DOHH2 (cell line): ENCODE data around the gene ZNF273.

Experiments
- H3F3A ChIP-seq: fragments of 200-600 bp; sonication (generic), shearing (Covaris generic); 2 replicates; pipeline ENCODE4 v1.6.0; 2016; ENCODE audit warnings: antibody characterized with exemption, mild to moderate bottlenecking; ENCODE audit not compliant: control insufficient read depth, insufficient read depth
- H3K27ac ChIP-seq: fragments of 200-600 bp; sonication (generic); 2 replicates; pipeline ENCODE4 v1.5.1; 2014; ENCODE audit warnings: low read depth, mild to moderate bottlenecking, low read length, moderate library complexity
- H3K27me3 ChIP-seq: fragments of 200-600 bp; sonication (generic); 2 replicates; pipeline ENCODE4 v1.6.1; 2014; ENCODE audit warnings: mild to moderate bottlenecking, low read length, mixed read lengths; ENCODE audit not compliant: control insufficient read depth
- H3K36me3 ChIP-seq: fragments of 200-600 bp; sonication (generic); 2 replicates; pipeline ENCODE4 v1.6.1; 2014; ENCODE audit warnings: mild to moderate bottlenecking, low read length, moderate library complexity, mixed read lengths; ENCODE audit not compliant: control insufficient read depth
- H3K4me1 ChIP-seq: fragments of 200-600 bp; sonication (generic); 2 replicates; pipeline ENCODE4 v1.6.1; 2014; ENCODE audit warnings: mild to moderate bottlenecking, low read length, mixed read lengths; ENCODE audit not compliant: control insufficient read depth
- H3K4me2 ChIP-seq: fragments of 200-600 bp; sonication (generic); 2 replicates; pipeline ENCODE4 v1.6.0; 2014; ENCODE audit warnings: mild to moderate bottlenecking, low read length, moderate library complexity
- H3K4me3 ChIP-seq: fragments of 200-600 bp; sonication (generic); 2 replicates; pipeline ENCODE4 v1.5.1; 2014; ENCODE audit warnings: mild to moderate bottlenecking, low read length, mixed read lengths
- H3K79me2 ChIP-seq: fragments of 200-600 bp; sonication (generic); 2 replicates; pipeline ENCODE4 v1.6.1; 2014; ENCODE audit warnings: mild to moderate bottlenecking, low read length, mixed read lengths; ENCODE audit not compliant: control insufficient read depth
- H3K9me2 ChIP-seq: fragments of 200-600 bp; sonication (generic); replicated peaks from 2 replicates; pipeline ENCODE4 v1.6.1; 2014; ENCODE audit warnings: mild to moderate bottlenecking, low read length, mixed read lengths; ENCODE audit not compliant: control insufficient read depth
- H3K9me3 ChIP-seq: fragments of 200-600 bp; sonication (generic); 2 replicates; pipeline ENCODE4 v1.6.1; 2014; ENCODE audit warnings: antibody characterized with exemption, low read length, mixed read lengths; ENCODE audit not compliant: control insufficient read depth, insufficient read depth
- H4K20me1 ChIP-seq: fragments of 200-600 bp; sonication (generic); 2 replicates; pipeline ENCODE4 v1.6.0; 2014; ENCODE audit warnings: low read depth, mild to moderate bottlenecking, antibody characterized with exemption, low read length, moderate library complexity; ENCODE audit not compliant: control insufficient read depth, insufficient read depth
- EZH2phosphoT487 ChIP-seq: fragments of 200-600 bp; sonication (generic); IDR thresholded peaks from 2 replicates; pipeline ENCODE4 v1.6.1; 2017; ENCODE audit warnings: borderline replicate concordance, mild to moderate bottlenecking, antibody characterized with exemption, low read length, moderate library complexity, mixed read lengths
- TF ChIP-seq, protein P1 (sequence below): fragments of 200-600 bp; sonication (generic); IDR thresholded peaks from one replicate; pipeline ENCODE4 v1.5.1; 2014; ENCODE audit warnings: antibody characterized with exemption, mild to moderate bottlenecking, low read depth, low read length; ENCODE audit not compliant: poor library complexity, severe bottlenecking

The ZNF273 gene

DNA sequence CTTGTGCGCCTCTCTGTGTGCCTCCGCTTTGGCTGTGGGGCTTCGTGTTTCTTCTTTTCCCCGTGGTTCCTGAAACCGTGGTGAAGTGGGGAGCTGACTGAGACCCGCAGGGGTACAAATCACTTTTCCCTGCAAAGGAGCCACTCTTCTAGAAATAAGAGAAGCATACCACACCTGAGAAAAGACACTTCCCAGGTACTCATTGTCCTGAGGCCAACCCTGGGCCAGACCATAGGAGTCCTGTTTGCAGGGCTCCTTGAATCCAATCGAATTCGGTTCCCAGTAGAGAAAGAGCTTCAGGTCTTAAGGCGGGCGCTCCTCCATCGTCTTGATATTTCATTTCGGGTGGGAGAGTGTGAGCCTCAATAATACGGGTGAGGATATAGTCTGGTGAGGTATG, 32.4 kb upstream of the ZNF273 start:
- Histone ChIP-seq H3K9me2 (no peaks in the 10 kb centered on the region; the same call in 1 of the 2 replicates), H3K4me1 (no peaks in the 10 kb centered on the region), H3K79me2 (no peaks in the 10 kb centered on the region), H3K9me3 (peaks cover 18% of the 10 kb centered on the region; the same call in 1 of the 2 replicates), H3K4me2 (no peak overlapping the region), H3K27me3 (no peaks in the 10 kb centered on the region), H3K36me3 (no peaks in the 10 kb centered on the region), H3K27ac (no peak overlapping the region), H3F3A (no peaks in the 10 kb centered on the region), H3K4me3 (no peak overlapping the region), H4K20me1 (no peaks in the 10 kb centered on the region)
- TF ChIP-seq, protein P1, sequence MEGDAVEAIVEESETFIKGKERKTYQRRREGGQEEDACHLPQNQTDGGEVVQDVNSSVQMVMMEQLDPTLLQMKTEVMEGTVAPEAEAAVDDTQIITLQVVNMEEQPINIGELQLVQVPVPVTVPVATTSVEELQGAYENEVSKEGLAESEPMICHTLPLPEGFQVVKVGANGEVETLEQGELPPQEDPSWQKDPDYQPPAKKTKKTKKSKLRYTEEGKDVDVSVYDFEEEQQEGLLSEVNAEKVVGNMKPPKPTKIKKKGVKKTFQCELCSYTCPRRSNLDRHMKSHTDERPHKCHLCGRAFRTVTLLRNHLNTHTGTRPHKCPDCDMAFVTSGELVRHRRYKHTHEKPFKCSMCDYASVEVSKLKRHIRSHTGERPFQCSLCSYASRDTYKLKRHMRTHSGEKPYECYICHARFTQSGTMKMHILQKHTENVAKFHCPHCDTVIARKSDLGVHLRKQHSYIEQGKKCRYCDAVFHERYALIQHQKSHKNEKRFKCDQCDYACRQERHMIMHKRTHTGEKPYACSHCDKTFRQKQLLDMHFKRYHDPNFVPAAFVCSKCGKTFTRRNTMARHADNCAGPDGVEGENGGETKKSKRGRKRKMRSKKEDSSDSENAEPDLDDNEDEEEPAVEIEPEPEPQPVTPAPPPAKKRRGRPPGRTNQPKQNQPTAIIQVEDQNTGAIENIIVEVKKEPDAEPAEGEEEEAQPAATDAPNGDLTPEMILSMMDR: no peak
- TF ChIP-seq EZH2phosphoT487: no peak

DNA sequence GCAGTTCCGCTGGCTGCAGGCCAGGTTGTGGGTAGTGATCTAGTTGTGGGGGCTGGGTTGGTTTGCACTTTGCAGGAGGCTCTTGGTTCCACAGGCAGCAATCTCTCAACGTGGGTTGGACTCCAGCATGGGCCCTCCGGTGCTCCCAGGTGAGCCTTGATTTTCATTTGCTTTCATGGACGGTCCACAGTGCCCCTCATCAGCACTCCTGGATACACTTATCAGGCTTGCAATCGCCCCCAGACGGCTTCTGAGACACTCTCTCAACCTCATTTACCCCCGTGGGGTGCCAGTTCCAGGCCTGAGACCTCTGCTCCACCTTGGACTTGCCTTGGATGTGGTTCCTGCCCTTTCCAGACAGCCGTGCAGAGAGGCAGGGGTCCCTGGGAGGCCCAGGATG, 31.3 kb upstream of the ZNF273 start:
- Histone ChIP-seq H3K79me2 (no peaks in the 10 kb centered on the region), H3K27ac (no peak overlapping the region), H3K4me1 (no peaks in the 10 kb centered on the region), H3K27me3 (no peaks in the 10 kb centered on the region), H3K4me3 (no peak overlapping the region), H3K4me2 (no peak overlapping the region), H4K20me1 (no peaks in the 10 kb centered on the region), H3K36me3 (no peaks in the 10 kb centered on the region), H3K9me2 (no peaks in the 10 kb centered on the region), H3K9me3 (peaks cover 26% of the 10 kb centered on the region; the same call in 1 of the 2 replicates), H3F3A (no peaks in the 10 kb centered on the region)
- no peak for TF ChIP-seq EZH2phosphoT487
- TF ChIP-seq, protein P1: no peak

DNA sequence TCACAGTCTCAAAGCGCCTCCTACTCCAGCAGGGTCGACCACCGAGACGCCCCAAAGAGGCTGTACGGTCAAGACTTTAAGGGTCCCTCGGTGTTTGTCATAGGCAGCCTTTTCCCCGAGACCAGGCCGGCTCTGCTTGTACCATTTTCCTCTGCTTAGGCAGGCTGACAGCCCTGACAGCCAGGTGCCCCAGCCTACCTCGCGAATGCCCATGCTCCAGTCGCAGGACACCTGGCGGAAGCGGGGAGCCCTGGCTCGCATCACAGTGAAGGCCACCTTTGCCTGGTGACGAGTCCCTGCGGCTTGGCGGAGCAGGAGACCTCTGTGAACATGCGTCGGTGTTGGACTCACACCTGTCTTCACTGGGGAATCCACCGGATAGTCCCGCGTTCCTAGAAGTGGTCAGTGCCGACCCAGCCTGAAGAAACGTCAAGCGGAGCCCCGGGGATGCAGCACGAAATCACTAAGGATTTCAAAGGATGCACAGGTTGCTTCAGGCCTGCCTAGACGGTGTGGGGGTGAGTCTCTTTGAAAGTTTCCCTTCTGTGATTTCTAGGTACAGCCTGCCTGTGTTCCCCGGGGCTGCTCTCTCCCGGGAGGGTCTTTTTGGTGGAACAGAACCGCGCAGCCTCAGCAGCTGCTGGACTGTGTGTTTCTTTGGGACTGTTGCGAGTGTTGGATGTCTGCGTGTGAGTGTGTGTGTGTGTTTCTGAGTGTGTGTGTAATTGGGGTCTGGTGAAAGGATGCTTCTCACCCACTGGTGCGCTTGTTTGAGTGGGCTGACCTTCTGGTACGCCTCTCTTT, 30.5 kb upstream of the ZNF273 start:
- no peaks in the 10 kb centered on the region for H3K9me2 ChIP-seq
- H3K27me3 ChIP-seq: no peaks in the 10 kb centered on the region
- no peak for TF ChIP-seq EZH2phosphoT487
- TF ChIP-seq, protein P1: no peak
- no peak overlapping the region for H3K4me2 ChIP-seq
- no peaks in the 10 kb centered on the region for H3F3A ChIP-seq
- no peaks in the 10 kb centered on the region for H3K36me3 ChIP-seq
- H3K4me3 ChIP-seq: no peak overlapping the region
- H3K79me2 ChIP-seq: no peaks in the 10 kb centered on the region
- no peaks in the 10 kb centered on the region for H4K20me1 ChIP-seq
- H3K4me1 ChIP-seq: no peaks in the 10 kb centered on the region
- H3K27ac ChIP-seq: no peak overlapping the region
- H3K9me3 ChIP-seq: peaks cover 30% of the 10 kb centered on the region; the same call in 1 of the 2 replicates
